ENCODE results near the gene PCLAF.

GRCh38 chr15:64383760-64384159 is 2.5 kb upstream of the PCLAF start:
- TF ChIP-seq CTCF (IDR thresholded peaks at IDR 0.05 in 8 of 11, conservative IDR thresholded peaks at IDR 0.05 in 3 of 11) (no peak), POLR2A (IDR thresholded peaks at IDR 0.05) (no peak), POLR2AphosphoS5 (IDR thresholded peaks at IDR 0.05) (no peak)
